ENCODE data around the gene SOX9.

The SOX9 gene

DNA sequence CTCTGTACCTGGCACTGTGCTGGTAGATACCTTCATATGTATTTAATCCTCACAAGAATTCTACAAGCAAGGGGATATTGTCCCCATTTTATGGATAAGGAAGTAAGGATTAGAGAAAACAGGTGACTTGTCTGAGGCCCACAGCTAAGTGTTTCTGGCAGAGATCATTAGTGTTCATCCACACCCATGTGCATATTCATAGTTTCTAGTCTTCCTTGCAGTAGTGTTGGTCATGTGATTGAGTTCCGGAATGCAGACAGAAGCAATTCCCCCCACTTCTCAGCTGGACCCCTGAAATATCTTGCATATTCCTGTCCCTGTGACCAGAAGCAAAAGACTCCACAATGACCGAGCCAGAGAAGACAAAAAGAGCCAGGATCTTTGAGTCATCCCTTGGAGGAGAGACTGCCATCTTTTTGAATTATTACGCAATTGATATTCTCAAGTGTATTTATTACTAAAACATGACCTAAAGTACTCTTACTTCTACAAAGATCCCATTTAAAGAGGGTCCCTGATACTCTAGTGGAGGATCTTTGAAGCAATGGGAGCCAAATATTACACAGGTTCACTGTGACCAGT is 43.4 kb downstream of the SOX9 start:
- ATAC-seq, result no peak

DNA sequence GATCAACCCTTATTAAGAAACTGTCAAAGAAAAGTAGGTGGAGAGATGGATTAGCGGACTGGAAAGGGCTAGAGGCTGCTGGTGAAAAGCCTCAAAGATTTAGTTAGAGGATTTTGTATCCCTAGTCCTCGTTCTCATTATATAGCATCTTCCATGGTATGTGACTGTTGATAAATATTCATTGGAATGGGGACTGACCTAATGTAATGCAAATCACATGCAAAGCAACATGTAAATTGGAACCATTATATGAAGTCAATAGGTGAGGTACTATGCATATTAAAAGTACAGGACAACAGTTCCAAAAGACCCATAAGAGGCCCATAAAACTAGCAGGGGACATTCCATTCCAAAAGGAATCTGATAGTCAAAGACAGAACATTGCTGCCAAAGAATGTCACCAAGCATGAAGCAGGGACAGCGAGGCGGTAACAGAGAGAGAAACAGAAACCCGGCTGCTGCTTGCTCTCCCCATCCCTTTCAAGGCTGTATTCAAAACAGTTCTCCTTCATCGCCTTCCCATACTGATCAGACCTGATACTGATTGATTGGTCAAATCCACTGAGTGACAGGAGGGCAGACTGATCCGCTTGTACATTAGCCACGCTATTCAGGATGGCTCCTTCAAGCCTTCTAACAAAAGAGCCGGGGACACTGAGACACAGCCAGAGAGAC is 44.5 kb downstream of the SOX9 start:
- no peak for ATAC-seq

DNA sequence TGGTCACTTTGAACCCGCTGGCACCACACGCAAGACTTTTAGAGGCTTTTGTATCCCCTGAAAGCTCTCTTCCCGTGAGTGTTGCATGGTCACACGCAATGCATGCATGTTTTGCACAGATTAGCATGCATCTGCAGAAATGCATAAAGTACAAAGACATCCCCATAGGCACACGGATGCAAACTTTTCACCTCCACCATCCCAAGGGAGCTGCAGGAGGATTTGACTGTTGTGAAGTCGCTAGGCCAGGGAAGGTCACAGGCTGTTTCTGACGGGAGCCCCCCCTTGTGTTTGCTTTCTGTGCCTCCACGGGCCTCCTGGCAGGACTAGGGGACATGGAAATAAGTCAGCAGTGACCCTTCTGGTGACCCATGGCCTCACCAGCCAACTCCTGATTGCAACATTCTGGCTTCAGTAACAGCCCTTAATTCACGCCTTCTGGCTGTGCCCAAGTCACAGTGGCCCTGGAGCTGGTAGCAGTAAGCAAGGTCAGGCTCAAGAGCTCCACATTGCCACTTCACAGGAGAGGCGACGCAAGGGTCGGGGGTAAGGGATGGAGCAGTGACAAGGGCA is 45.1 kb downstream of the SOX9 start:
- ATAC-seq, result no peak

DNA sequence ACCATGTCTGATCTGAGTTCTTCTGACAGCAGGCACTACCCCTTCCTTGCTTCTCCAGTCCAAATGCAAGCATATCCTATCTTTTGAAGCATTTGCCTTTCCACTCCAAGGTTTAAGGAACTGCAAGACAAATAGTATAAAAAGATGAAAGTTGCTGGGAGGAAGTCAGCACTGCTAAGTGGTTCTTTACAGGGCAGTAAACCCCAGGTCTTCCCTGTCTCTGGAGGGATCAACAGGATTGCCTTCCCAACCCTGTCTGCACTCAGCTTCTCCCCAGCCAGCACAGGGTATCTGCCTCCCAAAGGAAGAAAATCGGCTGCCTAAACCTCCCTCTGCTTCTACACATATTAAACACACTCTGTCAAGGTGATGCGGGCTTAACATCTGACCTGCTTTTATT is 46.8 kb downstream of the SOX9 start:
- no peak for ATAC-seq

DNA sequence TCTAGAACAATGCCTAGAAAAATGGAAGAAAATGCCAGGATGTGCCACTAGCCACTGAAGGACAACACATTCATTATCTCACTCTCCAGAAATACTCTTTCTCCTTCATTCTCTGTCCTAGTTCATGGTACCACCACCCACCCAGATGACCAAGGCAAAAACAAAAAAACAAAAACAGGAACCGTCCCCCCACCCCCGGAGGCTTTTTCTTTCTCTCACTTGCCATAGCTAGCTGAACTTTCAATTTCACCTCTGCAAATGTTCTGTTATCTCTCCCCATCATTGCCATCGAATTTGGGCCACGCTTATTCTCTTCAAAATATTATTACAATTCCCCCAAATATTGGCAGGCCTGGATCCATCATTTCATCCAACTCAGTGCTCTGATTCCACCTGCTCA is 49.0 kb downstream of the SOX9 start:
- ATAC-seq, result no peak

DNA sequence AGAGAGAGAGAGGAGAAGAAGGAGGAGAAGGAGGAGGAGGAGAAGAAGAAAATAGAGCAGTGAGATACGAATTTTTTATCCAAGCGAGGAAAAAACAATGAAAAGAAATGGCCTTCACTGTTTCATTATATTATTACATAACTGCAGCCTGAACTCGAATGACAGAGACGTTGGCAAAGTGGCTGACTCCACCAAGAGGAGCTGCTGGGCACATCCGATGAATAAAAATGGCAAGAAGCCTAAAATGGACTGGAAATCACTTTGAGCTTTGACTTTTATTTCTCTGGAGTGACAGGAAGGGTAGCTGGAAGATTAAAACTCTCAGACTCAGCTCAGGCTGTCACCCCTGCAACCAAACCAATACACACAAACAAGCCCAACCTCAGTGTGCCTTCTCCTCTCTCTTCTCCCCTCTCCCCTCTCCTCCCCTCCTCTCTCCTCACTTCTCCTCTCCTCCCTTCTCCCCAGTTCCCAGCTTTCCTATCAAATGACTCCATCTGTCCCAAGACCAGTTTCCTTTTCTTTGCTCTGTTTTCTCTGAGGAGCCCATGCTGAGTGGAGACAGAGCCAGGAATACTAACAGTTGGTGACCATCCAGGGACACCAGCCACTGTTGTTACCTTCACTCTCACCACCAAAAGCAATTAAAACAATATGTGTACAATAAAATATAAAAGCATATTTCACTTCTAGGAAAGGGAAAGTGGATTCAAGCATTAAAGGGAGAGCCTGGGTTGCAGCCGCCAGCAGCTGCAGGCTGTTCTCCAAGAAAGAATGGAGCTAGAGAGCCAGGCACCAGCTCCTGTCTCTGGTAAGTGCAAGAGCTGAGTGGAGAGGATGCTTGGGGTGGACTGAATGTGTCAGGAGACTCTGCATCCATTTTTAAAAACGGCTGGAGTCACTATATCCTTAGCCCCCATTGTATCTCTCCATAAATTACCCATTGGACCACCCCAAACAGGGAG is 51.2 kb downstream of the SOX9 start:
- no peak for ATAC-seq

DNA sequence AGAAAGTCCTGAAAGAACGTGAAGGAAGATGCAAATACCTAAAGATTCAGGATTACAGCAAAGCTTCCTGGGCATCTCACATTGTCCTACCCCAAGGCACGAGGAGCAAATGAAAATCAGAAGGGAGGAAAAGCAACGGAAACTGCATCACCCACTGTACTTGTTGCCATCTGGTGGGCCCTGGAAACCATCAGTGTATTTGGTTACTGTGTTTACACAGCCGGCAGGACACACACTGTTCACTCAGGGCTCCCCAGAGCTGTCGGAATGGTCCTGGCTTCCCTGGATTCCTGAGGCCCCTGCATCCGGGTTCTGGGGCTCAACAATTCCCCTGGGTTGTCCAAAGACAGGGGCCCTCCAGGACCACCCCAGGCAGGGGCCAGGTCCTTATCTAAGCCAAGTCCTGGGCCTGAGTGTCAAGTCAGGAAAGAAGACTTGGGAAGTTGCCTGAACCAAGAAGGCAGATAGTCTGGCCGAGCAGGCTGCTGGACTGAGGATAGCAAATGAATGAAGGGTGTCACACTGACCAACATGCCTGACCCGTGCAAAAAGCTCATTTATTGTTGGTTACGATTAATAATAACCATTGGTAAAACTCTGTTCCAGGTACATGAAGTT is 52.8 kb downstream of the SOX9 start:
- no peak for ATAC-seq

DNA sequence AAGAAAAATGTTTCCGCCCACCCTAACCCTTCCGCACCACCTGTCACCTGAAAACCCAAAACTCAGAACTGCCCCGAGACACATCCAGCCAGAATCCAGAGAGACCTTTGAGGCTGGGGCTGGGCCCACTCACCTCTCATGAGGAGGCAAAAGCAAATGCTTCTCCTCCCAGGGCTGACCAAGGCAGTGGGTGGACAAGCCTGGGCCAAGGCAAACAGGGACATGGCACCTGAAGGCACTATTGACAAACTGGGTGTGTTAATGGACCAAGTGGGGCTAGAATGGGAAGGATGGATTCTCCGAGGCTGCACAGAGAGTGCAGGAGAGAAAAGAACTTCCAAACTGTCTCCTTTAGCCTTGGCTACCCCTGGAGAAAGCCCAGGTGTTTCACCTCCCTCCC is 54.4 kb downstream of the SOX9 start:
- no peak for ATAC-seq
